CD4-positive, CD25-positive, alpha-beta regulatory T cell (primary cell): ENCODE data around the gene ARHGEF28. TPM values are rescaled to one million over a fixed set of nuclear protein-coding genes. Genes with fewer than 3 reads are reported as not detected.

Source experiments
- ATAC-seq, 2 donors: fragments of 150-1000 bp; cut with Tn5 transposase; one replicate each; pipeline ENCODE4 v1.10.0; 2021; ENCODE audit warnings: low read depth in 2 of 2, moderate number of reproducible peaks in 2 of 2, moderate library complexity in 1 of 2
- DNase-seq, 3 donors: peaks; one replicate each; pipeline versions ENCODE4 v3.0.0 to v3.0.0-alpha.2; 2012 to 2022; ENCODE audit warnings: mixed read lengths in 1 of 3
- H3K27ac ChIP-seq: one replicate; pipeline ENCODE4 v1.7.0; 2013; ENCODE audit warnings: mild to moderate bottlenecking, low read length; ENCODE audit not compliant: insufficient read depth, poor library complexity, severe bottlenecking
- H3K27me3 ChIP-seq: one replicate; pipeline ENCODE4 v1.7.0; 2013; ENCODE audit warnings: low read length; ENCODE audit not compliant: control insufficient read depth, insufficient read depth
- H3K36me3 ChIP-seq: one replicate; pipeline ENCODE4 v1.7.0; 2013; ENCODE audit warnings: mild to moderate bottlenecking, low read length, moderate library complexity; ENCODE audit not compliant: control insufficient read depth, insufficient read depth
- H3K4me1 ChIP-seq: 2 replicates; pipeline ENCODE4 v1.7.0; 2013; ENCODE audit warnings: mild to moderate bottlenecking, low read length; ENCODE audit not compliant: insufficient read depth, control insufficient read depth, poor library complexity, severe bottlenecking
- H3K4me3 ChIP-seq: one replicate; pipeline ENCODE4 v1.7.0; 2013; ENCODE audit warnings: low read depth, mild to moderate bottlenecking, low read length, moderate library complexity
- H3K9me3 ChIP-seq, 2 experiments: 1 replicate in 1 of 2; 2 replicates in 1 of 2; pipeline ENCODE4 v1.7.0; 2013; ENCODE audit warnings: low read length in 2 of 2, mild to moderate bottlenecking in 1 of 2, moderate library complexity in 1 of 2; ENCODE audit not compliant: control insufficient read depth in 2 of 2
- H3K27ac Mint-ChIP-seq, 3 donors: one replicate each; pipeline ENCODE4 v1.8.0; 2020 to 2022; ENCODE audit warnings: mild to moderate bottlenecking in 3 of 3, mixed read lengths in 3 of 3, moderate library complexity in 2 of 3
- H3K27me3 Mint-ChIP-seq: one replicate; pipeline ENCODE4 v1.8.0; 2022; ENCODE audit warnings: mild to moderate bottlenecking, mixed read lengths
- H3K36me3 Mint-ChIP-seq: one replicate; pipeline ENCODE4 v1.8.0; 2020; ENCODE audit warnings: mixed read lengths
- H3K4me1 Mint-ChIP-seq, 4 donors: one replicate each; pipeline ENCODE4 v1.8.0; 2020 to 2022; ENCODE audit warnings: mixed read lengths in 4 of 4, mild to moderate bottlenecking in 1 of 4
- H3K4me3 Mint-ChIP-seq, 4 donors: one replicate each; pipeline ENCODE4 v1.8.0; 2020 to 2022; ENCODE audit warnings: mild to moderate bottlenecking in 4 of 4, mixed read lengths in 4 of 4, moderate library complexity in 3 of 4
- H3K9me3 Mint-ChIP-seq, 7 donors: one replicate each; pipeline ENCODE4 v1.8.0; 2020 to 2022; ENCODE audit warnings: mixed read lengths in 7 of 7, mild to moderate bottlenecking in 3 of 7, moderate library complexity in 2 of 7
- polyA plus RNA-seq, 4 donors: library from polyadenylated mRNA; unstranded; fragments of 300-500 nt; fragmentation: Illumina TruSeq; gene quantifications; one replicate each; pipeline ENCODE4 v1.2.3, GENCODE V29; 2021
- total RNA-seq: library from RNA; stranded (reverse); gene quantifications from one replicate; pipeline ENCODE4 v1.2.3, GENCODE V29; 2022

The ARHGEF28 gene
- total and polyA plus RNA-seq, 5 donors from 2014 or later, result not detected

- Mint-ChIP-seq H3K4me1 (peaks cover 0 to 8% (median 0%) of the 10 kb centered on the region in 4 donors), H3K27ac (no peak overlapping the region), H3K9me3 (no peaks in the 10 kb centered on the region), H3K36me3 (no peaks in the 10 kb centered on the region), H3K27me3 (no peaks in the 10 kb centered on the region), H3K4me3 (no peak overlapping the region)
- Histone ChIP-seq H3K27me3 (no peaks in the 10 kb centered on the region), H3K9me3 (no peaks in the 10 kb centered on the region), H3K36me3 (no peaks in the 10 kb centered on the region), H3K4me3 (no peak overlapping the region), H3K4me1 (no peaks in the 10 kb centered on the region), H3K27ac (no peak overlapping the region)
- ATAC-seq (no peak), DNase-seq (no peak)
Measured at GRCh38 chr5:73691302-73692080, 65.5 kb downstream of the ARHGEF28 start.

- H3K36me3 ChIP-seq, result no peaks in the 10 kb centered on the region
- H3K27ac Mint-ChIP-seq, result no peak overlapping the region
- ATAC-seq, result no peak
- H3K36me3 Mint-ChIP-seq, result no peaks in the 10 kb centered on the region
- H3K4me1 Mint-ChIP-seq, result peaks cover 0 to 8% (median 0%) of the 10 kb centered on the region in 4 donors
- H3K9me3 Mint-ChIP-seq, result no peaks in the 10 kb centered on the region
- H3K9me3 ChIP-seq, result no peaks in the 10 kb centered on the region
- H3K4me3 Mint-ChIP-seq, result no peak overlapping the region
- DNase-seq, result no peak
- no peaks in the 10 kb centered on the region for H3K4me1 ChIP-seq
- H3K27me3 Mint-ChIP-seq, result no peaks in the 10 kb centered on the region
- H3K27ac ChIP-seq, result no peak overlapping the region
- no peak overlapping the region for H3K4me3 ChIP-seq
- no peaks in the 10 kb centered on the region for H3K27me3 ChIP-seq
Measured at GRCh38 chr5:73692166-73692640, 66.2 kb downstream of the ARHGEF28 start.

GRCh38 chr5:73692981-73693380 lies 67.0 kb downstream of the ARHGEF28 start:
- H3K27ac ChIP-seq, result no peak overlapping the region
- H3K27ac Mint-ChIP-seq, result no peak overlapping the region

GRCh38 chr5:73693573-73694061 lies 67.6 kb downstream of the ARHGEF28 start:
- ATAC-seq, result no peak
- Mint-ChIP-seq H3K4me3 (no peak overlapping the region), H3K36me3 (no peaks in the 10 kb centered on the region), H3K27me3 (no peaks in the 10 kb centered on the region), H3K4me1 (peaks cover 0 to 8% (median 0%) of the 10 kb centered on the region in 4 donors), H3K9me3 (no peaks in the 10 kb centered on the region), H3K27ac (no peak overlapping the region)
- H3K4me1 ChIP-seq, result no peaks in the 10 kb centered on the region
- no peaks in the 10 kb centered on the region for H3K27me3 ChIP-seq
- DNase-seq, result peak in 1 of 3 donors; percentile 6
- H3K4me3 ChIP-seq, result no peak overlapping the region
- H3K27ac ChIP-seq, result no peak overlapping the region
- H3K36me3 ChIP-seq, result no peaks in the 10 kb centered on the region
- H3K9me3 ChIP-seq, result no peaks in the 10 kb centered on the region

More at GRCh38 chr5:73692981-73693380, 67.0 kb downstream of the ARHGEF28 start:
- no peaks in the 10 kb centered on the region for H3K9me3 Mint-ChIP-seq
- Histone ChIP-seq H3K27me3 (no peaks in the 10 kb centered on the region), H3K4me1 (no peaks in the 10 kb centered on the region), H3K4me3 (no peak overlapping the region), H3K9me3 (no peaks in the 10 kb centered on the region), H3K36me3 (no peaks in the 10 kb centered on the region)
- ATAC-seq, result no peak
- no peak for DNase-seq
- H3K27me3 Mint-ChIP-seq, result no peaks in the 10 kb centered on the region
- peaks cover 0 to 8% (median 0%) of the 10 kb centered on the region in 4 donors for H3K4me1 Mint-ChIP-seq
- H3K4me3 Mint-ChIP-seq, result no peak overlapping the region
- H3K36me3 Mint-ChIP-seq, result no peaks in the 10 kb centered on the region

- no peak overlapping the region for H3K4me3 ChIP-seq
- no peak overlapping the region for H3K27ac ChIP-seq
- H3K4me1 ChIP-seq, result no peaks in the 10 kb centered on the region
- ATAC-seq (no peak), DNase-seq (peak in 1 of 3 donors; percentile 11)
- Mint-ChIP-seq H3K27ac (no peak overlapping the region), H3K4me3 (no peak overlapping the region), H3K27me3 (no peaks in the 10 kb centered on the region), H3K4me1 (peaks cover 0 to 8% (median 0%) of the 10 kb centered on the region in 4 donors), H3K9me3 (peaks cover 0 to 1% (median 0%) of the 10 kb centered on the region in 7 donors), H3K36me3 (no peaks in the 10 kb centered on the region)
- H3K36me3 ChIP-seq, result no peaks in the 10 kb centered on the region
- no peaks in the 10 kb centered on the region for H3K27me3 ChIP-seq
- H3K9me3 ChIP-seq, result no peaks in the 10 kb centered on the region
Measured at GRCh38 chr5:73694089-73694488, 68.1 kb downstream of the ARHGEF28 start.

- Histone ChIP-seq H3K36me3 (no peaks in the 10 kb centered on the region), H3K9me3 (no peaks in the 10 kb centered on the region), H3K4me1 (no peaks in the 10 kb centered on the region), H3K27me3 (no peaks in the 10 kb centered on the region), H3K27ac (no peak overlapping the region), H3K4me3 (no peak overlapping the region)
- ATAC-seq, result no peak
- Mint-ChIP-seq H3K4me3 (no peak overlapping the region), H3K4me1 (peaks cover 0 to 8% (median 0%) of the 10 kb centered on the region in 4 donors), H3K27ac (no peak overlapping the region), H3K27me3 (no peaks in the 10 kb centered on the region), H3K36me3 (no peaks in the 10 kb centered on the region), H3K9me3 (peaks cover 0 to 2% (median 0%) of the 10 kb centered on the region in 7 donors)
- DNase-seq, result no peak
Measured at GRCh38 chr5:73698011-73698410, 72.0 kb downstream of the ARHGEF28 start.

- Histone ChIP-seq H3K36me3 (no peaks in the 10 kb centered on the region), H3K27ac (no peak overlapping the region), H3K27me3 (no peaks in the 10 kb centered on the region), H3K9me3 (no peaks in the 10 kb centered on the region), H3K4me3 (no peak overlapping the region), H3K4me1 (no peaks in the 10 kb centered on the region)
- Mint-ChIP-seq H3K4me3 (no peak overlapping the region), H3K4me1 (no peaks in the 10 kb centered on the region), H3K9me3 (peaks cover 0 to 2% (median 0%) of the 10 kb centered on the region in 7 donors), H3K27ac (no peak overlapping the region), H3K27me3 (no peaks in the 10 kb centered on the region), H3K36me3 (no peaks in the 10 kb centered on the region)
- ATAC-seq, result no peak
- DNase-seq, result no peak
Measured at GRCh38 chr5:73701566-73701965, 75.6 kb downstream of the ARHGEF28 start.

- H3K4me3 ChIP-seq, result no peak overlapping the region
- Mint-ChIP-seq H3K27me3 (no peaks in the 10 kb centered on the region), H3K36me3 (no peaks in the 10 kb centered on the region), H3K4me3 (no peak overlapping the region), H3K4me1 (no peaks in the 10 kb centered on the region), H3K27ac (no peak overlapping the region), H3K9me3 (peaks cover 0 to 4% (median 0%) of the 10 kb centered on the region in 7 donors)
- no peak for DNase-seq
- no peaks in the 10 kb centered on the region for H3K4me1 ChIP-seq
- no peaks in the 10 kb centered on the region for H3K27me3 ChIP-seq
- no peak for ATAC-seq
- no peak overlapping the region for H3K27ac ChIP-seq
- H3K9me3 ChIP-seq, result no peaks in the 10 kb centered on the region
- H3K36me3 ChIP-seq, result no peaks in the 10 kb centered on the region
Measured at GRCh38 chr5:73702534-73702933, 76.5 kb downstream of the ARHGEF28 start.
